ENCODE measurements around the gene PAEP.

Gene PAEP

GRCh38 chr9:135604437-135605237 is 43.1 kb downstream of the PAEP start:
- DNase-seq, result no peak

GRCh38 chr9:135605238-135605781 is 43.8 kb downstream of the PAEP start:
- no peak for DNase-seq

- DNase-seq, result no peak
Measured at GRCh38 chr9:135606885-135607259, 45.3 kb downstream of the PAEP start.

- no peak for DNase-seq
Measured at GRCh38 chr9:135607401-135608293, 46.1 kb downstream of the PAEP start.

GRCh38 chr9:135608294-135608998 is 46.9 kb downstream of the PAEP start:
- DNase-seq, result no peak

GRCh38 chr9:135608999-135609317 is 47.4 kb downstream of the PAEP start:
- no peak for DNase-seq

GRCh38 chr9:135609366-135609955 is 47.9 kb downstream of the PAEP start:
- DNase-seq, result no peak

GRCh38 chr9:135610290-135611141 is 49.0 kb downstream of the PAEP start:
- DNase-seq, result no peak

GRCh38 chr9:135611142-135611874 is 49.8 kb downstream of the PAEP start:
- DNase-seq, result no peak

GRCh38 chr9:135611875-135612209 is 50.3 kb downstream of the PAEP start:
- no peak for DNase-seq

GRCh38 chr9:135612437-135612836 is 50.9 kb downstream of the PAEP start:
- no peak for DNase-seq

- DNase-seq, result no peak
Measured at GRCh38 chr9:135612981-135613910, 51.7 kb downstream of the PAEP start.

- DNase-seq, result no peak
Measured at GRCh38 chr9:135613946-135614805, 52.6 kb downstream of the PAEP start.

GRCh38 chr9:135614821-135615665 is 53.5 kb downstream of the PAEP start:
- no peak for DNase-seq

GRCh38 chr9:135615666-135616618 is 54.4 kb downstream of the PAEP start:
- no peak for DNase-seq
